Measurements from ENCODE around the gene JTB. TPM values are rescaled to one million over a fixed set of nuclear protein-coding genes. Genes with fewer than 3 reads are reported as not detected.

JTB gene
- total and polyA plus RNA-seq, 9 of the 15 experiments (the other 6 are each of a cell fraction or from before 2014, with no cell fraction given), result 24.7 to 308 (median 151) TPM

DNA sequence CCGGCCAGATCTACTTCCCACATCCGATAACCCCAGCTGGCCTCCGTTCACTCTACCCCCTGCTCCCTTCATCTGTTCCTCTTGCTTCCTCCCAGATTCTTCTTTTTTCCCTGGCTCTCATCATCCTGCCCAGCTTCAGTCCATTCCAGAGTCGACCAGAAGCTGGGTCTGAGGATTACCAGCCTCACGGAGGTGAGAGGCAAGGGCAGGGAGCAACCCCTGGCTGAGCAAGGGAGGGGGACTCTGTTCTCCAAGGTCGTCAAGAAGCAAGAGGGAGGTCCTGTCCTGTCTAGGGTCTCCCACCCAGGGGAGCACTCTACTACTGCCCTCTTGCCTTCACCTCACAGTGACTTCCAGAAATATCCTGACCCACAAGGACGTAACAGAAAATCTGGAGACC lies 3.9 kb downstream of the JTB start (continued):
- TF ChIP-seq, protein P1, sequence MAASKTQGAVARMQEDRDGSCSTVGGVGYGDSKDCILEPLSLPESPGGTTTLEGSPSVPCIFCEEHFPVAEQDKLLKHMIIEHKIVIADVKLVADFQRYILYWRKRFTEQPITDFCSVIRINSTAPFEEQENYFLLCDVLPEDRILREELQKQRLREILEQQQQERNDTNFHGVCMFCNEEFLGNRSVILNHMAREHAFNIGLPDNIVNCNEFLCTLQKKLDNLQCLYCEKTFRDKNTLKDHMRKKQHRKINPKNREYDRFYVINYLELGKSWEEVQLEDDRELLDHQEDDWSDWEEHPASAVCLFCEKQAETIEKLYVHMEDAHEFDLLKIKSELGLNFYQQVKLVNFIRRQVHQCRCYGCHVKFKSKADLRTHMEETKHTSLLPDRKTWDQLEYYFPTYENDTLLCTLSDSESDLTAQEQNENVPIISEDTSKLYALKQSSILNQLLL (CRISPR knock-in tag; IDR thresholded peaks at IDR 0.05; ENCODE audit: borderline replicate concordance), result no peak
- TF ChIP-seq PHF20 (IDR thresholded peaks at IDR 0.05; ENCODE audit: partially characterized antibody) (no peak), SUPT5H (IDR thresholded peaks at IDR 0.05) (peak; percentile 65; the same call in 1 of the 2 replicates), POLR2A (conservative IDR thresholded peaks at IDR 0.05) (peak; percentile 58), MEF2A (IDR thresholded peaks at IDR 0.05; ENCODE audit: control insufficient read depth, low read depth, low read length) (no peak), PRPF4 (IDR thresholded peaks at IDR 0.05; ENCODE audit: insufficient read depth, low read depth, low read length, poor library complexity, severe bottlenecking) (no peak), ZNF75A (CRISPR knock-in tag; IDR thresholded peaks at IDR 0.05) (no peak)
- TF ChIP-seq, protein P2, sequence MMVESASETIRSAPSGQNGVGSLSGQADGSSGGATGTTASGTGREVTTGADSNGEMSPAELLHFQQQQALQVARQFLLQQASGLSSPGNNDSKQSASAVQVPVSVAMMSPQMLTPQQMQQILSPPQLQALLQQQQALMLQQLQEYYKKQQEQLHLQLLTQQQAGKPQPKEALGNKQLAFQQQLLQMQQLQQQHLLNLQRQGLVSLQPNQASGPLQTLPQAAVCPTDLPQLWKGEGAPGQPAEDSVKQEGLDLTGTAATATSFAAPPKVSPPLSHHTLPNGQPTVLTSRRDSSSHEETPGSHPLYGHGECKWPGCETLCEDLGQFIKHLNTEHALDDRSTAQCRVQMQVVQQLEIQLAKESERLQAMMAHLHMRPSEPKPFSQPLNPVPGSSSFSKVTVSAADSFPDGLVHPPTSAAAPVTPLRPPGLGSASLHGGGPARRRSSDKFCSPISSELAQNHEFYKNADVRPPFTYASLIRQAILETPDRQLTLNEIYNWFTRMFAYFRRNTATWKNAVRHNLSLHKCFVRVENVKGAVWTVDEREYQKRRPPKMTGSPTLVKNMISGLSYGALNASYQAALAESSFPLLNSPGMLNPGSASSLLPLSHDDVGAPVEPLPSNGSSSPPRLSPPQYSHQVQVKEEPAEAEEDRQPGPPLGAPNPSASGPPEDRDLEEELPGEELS (CRISPR knock-in tag; IDR thresholded peaks at IDR 0.05; ENCODE audit: borderline replicate concordance), result no peak

DNA sequence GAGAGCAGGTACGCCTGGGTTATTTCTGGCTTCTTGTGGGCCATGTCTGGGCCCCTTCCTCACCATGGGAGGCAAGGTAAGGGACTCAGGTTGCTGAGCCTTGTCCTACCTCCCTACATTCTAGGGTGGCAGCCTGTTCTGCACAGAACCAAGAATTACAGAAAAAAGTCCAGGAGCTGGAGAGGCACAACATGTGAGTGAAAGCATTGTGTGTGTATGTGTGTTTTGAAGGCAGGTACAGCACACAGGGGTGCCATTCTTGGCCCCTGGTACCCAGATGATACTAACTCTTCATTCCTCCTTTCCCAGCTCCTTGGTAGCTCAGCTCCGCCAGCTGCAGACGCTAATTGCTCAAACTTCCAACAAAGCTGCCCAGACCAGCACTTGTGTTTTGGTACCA lies 4.4 kb downstream of the JTB start:
- H3K27ac ChIP-seq (ENCODE audit: extremely low read depth, low read depth, low read length), result no peak overlapping the region
- BruUV-seq (replicated peaks), result no TSS peak
- in situ Hi-C loops (cut with MboI), result no loop called here
- no peak for TF ChIP-seq ZNF24 (IDR thresholded peaks at IDR 0.05)
- TF ChIP-seq KDM5B (IDR thresholded peaks at IDR 0.05; ENCODE audit: insufficient replicate concordance, low read depth, low read length), result peak; percentile 36
- no peak for TF ChIP-seq ZNF12 (CRISPR knock-in tag; IDR thresholded peaks at IDR 0.05)
- no peak for TF ChIP-seq POLR2AphosphoS5 (IDR thresholded peaks at IDR 0.05; ENCODE audit: control insufficient read depth, insufficient read depth, low read depth, low read length)
- no peak for TF ChIP-seq RBM22 (IDR thresholded peaks at IDR 0.05; ENCODE audit: low read depth, low read length, poor library complexity, severe bottlenecking)
- TF ChIP-seq POLR2AphosphoS2 (IDR thresholded peaks at IDR 0.05; ENCODE audit: low read length), result peak; percentile 63
- TF ChIP-seq SREBF1 (IDR thresholded peaks at IDR 0.05; ENCODE audit: borderline replicate concordance, low read depth, low read length), result no peak
- TF ChIP-seq, protein P3, sequence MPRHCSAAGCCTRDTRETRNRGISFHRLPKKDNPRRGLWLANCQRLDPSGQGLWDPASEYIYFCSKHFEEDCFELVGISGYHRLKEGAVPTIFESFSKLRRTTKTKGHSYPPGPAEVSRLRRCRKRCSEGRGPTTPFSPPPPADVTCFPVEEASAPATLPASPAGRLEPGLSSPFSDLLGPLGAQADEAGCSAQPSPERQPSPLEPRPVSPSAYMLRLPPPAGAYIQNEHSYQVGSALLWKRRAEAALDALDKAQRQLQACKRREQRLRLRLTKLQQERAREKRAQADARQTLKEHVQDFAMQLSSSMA (CRISPR knock-in tag; IDR thresholded peaks at IDR 0.05), result 0 out of 2 replicates have a peak, but pooled peaks have one; percentile 25

More for the DNA sequence above, 4.4 kb downstream of the JTB start:
- H3K36me3 ChIP-seq (ENCODE audit: control insufficient read depth, insufficient read depth, low read length), result peaks cover 36% of the 10 kb centered on the region
- intact Hi-C loops (cut with micrococcal nuclease), result no loop called here
- H2AFZ ChIP-seq (ENCODE audit: low read depth, low read length), result no peak overlapping the region
- no peaks in the 10 kb centered on the region for H3K9me3 ChIP-seq (replicated peaks; ENCODE audit: control insufficient read depth, insufficient read depth, low read depth, low read length)
- POLR2A ChIA-PET, result interaction anchor here (0.8 to 7.1 kb wide), 5 partner anchors 8 to 18 kb away, joined by 3 to 37 read pairs (median 6); partner anchors contain the start of genes CRTC2, RAB13, RPS27 and SLC39A1
- no peak overlapping the region for H3K4me3 ChIP-seq
- no peak for DNase-seq (ENCODE audit: extremely low read depth in 1 of 4, low spot score in 3 of 4)
- CTCF ChIA-PET (ENCODE audit: low intra/inter-chr PET ratio), result no interaction called here
- no peak for ATAC-seq
- H3K9ac ChIP-seq (ENCODE audit: insufficient read depth in 1 of 2, low read depth in 2 of 2, low read length in 2 of 2), result no peak overlapping the region; a peak in 1 of 4 replicates
- WGBS (ENCODE audit: insufficient coverage, low coverage, missing lambda C conversion rate), result 97% methylated on average over 3 of the region's 3 CpGs
- no peak overlapping the region for H3K4me2 ChIP-seq (ENCODE audit: insufficient read depth, low read length)
- no peaks in the 10 kb centered on the region for H4K20me1 ChIP-seq (replicated peaks; ENCODE audit: control insufficient read depth, insufficient read depth, low read length)
- H3K4me1 ChIP-seq (replicated peaks in 1 of 2; ENCODE audit: control insufficient read depth in 2 of 2, insufficient read depth in 2 of 2, low read length in 2 of 2), result peaks cover 9 to 14% of the 10 kb centered on the region in 2 experiments
- no peaks in the 10 kb centered on the region for H3K27me3 ChIP-seq (ENCODE audit: control insufficient read depth in 2 of 2, insufficient read depth in 2 of 2, low read length in 2 of 2)
- peaks cover 32% of the 10 kb centered on the region for H3K79me2 ChIP-seq (ENCODE audit: control insufficient read depth, insufficient read depth, low read length)
- FAIRE-seq, result no peak
- no peaks in the 10 kb centered on the region for H3K9me1 ChIP-seq (ENCODE audit: control insufficient read depth, insufficient read depth, low read length)
